Glutamatergic neuron (in vitro differentiated cells): ENCODE measurements around the gene NUP58. TPM values are rescaled to one million over a fixed set of nuclear protein-coding genes. Genes with fewer than 3 reads are reported as not detected.

ENCODE experiments used
- DNase-seq: peaks from one replicate; pipeline ENCODE4 v3.0.0; 2022
- H3K27ac Mint-ChIP-seq: one replicate; pipeline ENCODE4 v1.8.0; 2020; ENCODE audit warnings: mild to moderate bottlenecking, mixed read lengths, inconsistent platforms; ENCODE audit not compliant: unreplicated experiment
- H3K27me3 Mint-ChIP-seq: one replicate; pipeline ENCODE4 v1.8.0; 2020; ENCODE audit warnings: mild to moderate bottlenecking, moderate library complexity, mixed read lengths, inconsistent platforms; ENCODE audit not compliant: unreplicated experiment
- H3K36me3 Mint-ChIP-seq: one replicate; pipeline ENCODE4 v1.8.0; 2020; ENCODE audit warnings: mild to moderate bottlenecking, mixed read lengths, inconsistent platforms; ENCODE audit not compliant: unreplicated experiment
- H3K4me1 Mint-ChIP-seq: one replicate; pipeline ENCODE4 v1.8.0; 2020; ENCODE audit warnings: mild to moderate bottlenecking, low read depth, mixed read lengths, inconsistent platforms; ENCODE audit not compliant: unreplicated experiment
- H3K4me3 Mint-ChIP-seq: one replicate; pipeline ENCODE4 v1.8.0; 2020; ENCODE audit warnings: mild to moderate bottlenecking, mixed read lengths, inconsistent platforms; ENCODE audit not compliant: unreplicated experiment
- H3K9me3 Mint-ChIP-seq: one replicate; pipeline ENCODE4 v1.8.0; 2020; ENCODE audit warnings: mild to moderate bottlenecking, moderate library complexity, mixed read lengths, inconsistent platforms; ENCODE audit not compliant: unreplicated experiment
- CTCF ChIP-seq: fragments of 200-600 bp; sonication (generic); IDR thresholded peaks from one replicate; pipeline ENCODE4 v1.5.0; 2021; ENCODE audit not compliant: partially characterized antibody, unreplicated experiment
- long read RNA-seq: library from polyadenylated mRNA; unstranded; transcript quantifications from one replicate; pipeline ENCODE4 v2.0.0, GENCODE V29; 2020; ENCODE audit not compliant: unreplicated experiment
- total RNA-seq: library from RNA; stranded (reverse); fragmentation: NEBNext Ultra II Directional; extraction: Animal tissue kit (Norgen Biotek cat#: 25700); gene quantifications from one replicate; pipeline ENCODE4 v1.2.1, GENCODE V29; 2021; ENCODE audit not compliant: unreplicated experiment

Gene NUP58
- total RNA-seq: 94.1 TPM
- long read RNA-seq, full-length matches to known transcripts: 4 of 10 reads
- long read RNA-seq, partial matches to known transcripts: 1 of 10 reads
- long read RNA-seq, other reads (novel, unspliced or antisense): 5 of 10 reads

- Mint-ChIP-seq H3K27ac (peak within 1 kb of the TSS; percentile 95), H3K4me1 (peaks cover 34% of the 10 kb centered on the region), H3K9me3 (peaks cover 7% of the 10 kb centered on the region), H3K27me3 (peaks cover 5% of the 10 kb centered on the region), H3K4me3 (peak within 1 kb of the TSS; percentile 93), H3K36me3 (peaks cover 5% of the 10 kb centered on the region)
- no peak for TF ChIP-seq CTCF
- peak; percentile 92 for DNase-seq
These were observed at the start of gene NUP58 for GRCh38 chr13:25301347-25302113. TSS of gene NUP58 (plus strand) at chr13:25301625. CDS start at chr13:25301774, 149 bp downstream.

- H3K9me3 Mint-ChIP-seq: no peaks in the 10 kb centered on the region
- H3K27me3 Mint-ChIP-seq: no peaks in the 10 kb centered on the region
- no peak for TF ChIP-seq CTCF
- no peak overlapping the region for H3K27ac Mint-ChIP-seq
- no peaks in the 10 kb centered on the region for H3K36me3 Mint-ChIP-seq
- no peaks in the 10 kb centered on the region for H3K4me1 Mint-ChIP-seq
- DNase-seq: no peak
- no peak overlapping the region for H3K4me3 Mint-ChIP-seq
These were observed 49.2 kb upstream of the NUP58 start for GRCh38 chr13:25252225-25252624.

- H3K36me3 Mint-ChIP-seq: no peaks in the 10 kb centered on the region
- H3K4me1 Mint-ChIP-seq: no peaks in the 10 kb centered on the region
- H3K27ac Mint-ChIP-seq: no peak overlapping the region
- no peak for TF ChIP-seq CTCF
- no peak overlapping the region for H3K4me3 Mint-ChIP-seq
- H3K9me3 Mint-ChIP-seq: no peaks in the 10 kb centered on the region
- no peaks in the 10 kb centered on the region for H3K27me3 Mint-ChIP-seq
- no peak for DNase-seq
These were observed 48.7 kb upstream of the NUP58 start for GRCh38 chr13:25252752-25253151.

GRCh38 chr13:25253702-25254101 lies 47.7 kb upstream of the NUP58 start:
- DNase-seq: no peak
- no peak for TF ChIP-seq CTCF
- no peaks in the 10 kb centered on the region for H3K4me1 Mint-ChIP-seq
- no peaks in the 10 kb centered on the region for H3K27me3 Mint-ChIP-seq
- H3K9me3 Mint-ChIP-seq: no peaks in the 10 kb centered on the region
- no peak overlapping the region for H3K27ac Mint-ChIP-seq
- H3K4me3 Mint-ChIP-seq: no peak overlapping the region
- H3K36me3 Mint-ChIP-seq: no peaks in the 10 kb centered on the region

- Mint-ChIP-seq H3K9me3 (no peaks in the 10 kb centered on the region), H3K36me3 (peaks cover 4% of the 10 kb centered on the region), H3K4me1 (peaks cover under 1% of the 10 kb centered on the region), H3K27ac (no peak overlapping the region), H3K4me3 (no peak overlapping the region), H3K27me3 (no peaks in the 10 kb centered on the region)
- no peak for TF ChIP-seq CTCF
- no peak for DNase-seq
These were observed 39.2 kb upstream of the NUP58 start for GRCh38 chr13:25262261-25262660.
